HG02623 (cell line): ENCODE measurements around the gene MUS81.
"Not testable (repeated sequence)": the region's sequence is repeated elsewhere in the genome, so short reads cannot be mapped to it uniquely, and the experiment has no call there.

ENCODE experiments used
- ATAC-seq: cut with Tn5 transposase; IDR thresholded peaks from one replicate; pipeline ENCODE4 v1.9.1; 2021; ENCODE audit warnings: moderate library complexity; ENCODE audit not compliant: unreplicated experiment

MUS81 gene

GRCh38 chr11:65890324-65891218 is 30.3 kb downstream of the MUS81 start, which contains the start of gene CCDC85B:
Gene CCDC85B, plus strand, starts transcription at chr11:65890673. Its CDS starts 111 bp downstream, at chr11:65890784.
- peak; percentile 57 for ATAC-seq

- ATAC-seq = no peak
These were observed 31.2 kb downstream of the MUS81 start for GRCh38 chr11:65891219-65892136.

GRCh38 chr11:65892137-65892540 is 31.9 kb downstream of the MUS81 start:
- not testable (repeated sequence) for ATAC-seq

GRCh38 chr11:65892661-65893317 is 32.6 kb downstream of the MUS81 start:
- ATAC-seq = no peak

GRCh38 chr11:65894034-65894591 is 33.9 kb downstream of the MUS81 start:
- ATAC-seq = no peak

- ATAC-seq = no peak
These were observed 35.3 kb downstream of the MUS81 start for GRCh38 chr11:65895482-65895981.

GRCh38 chr11:65896034-65896999 is 36.1 kb downstream of the MUS81 start:
- no peak for ATAC-seq

GRCh38 chr11:65897020-65897471 is 36.8 kb downstream of the MUS81 start:
- ATAC-seq = no peak

GRCh38 chr11:65898656-65899355 is 38.6 kb downstream of the MUS81 start:
- ATAC-seq = no peak

- no peak for ATAC-seq
These were observed 39.3 kb downstream of the MUS81 start for GRCh38 chr11:65899356-65900124.

GRCh38 chr11:65900125-65900898 is 40.1 kb downstream of the MUS81 start, which contains the start of gene FOSL1:
Gene FOSL1, minus strand, starts transcription at chr11:65900388. Its CDS starts 49 bp downstream, at chr11:65900339.
- peak; percentile 68 for ATAC-seq

- no peak for ATAC-seq
These were observed 40.6 kb downstream of the MUS81 start for GRCh38 chr11:65900899-65901180.

GRCh38 chr11:65903068-65903481 is 42.8 kb downstream of the MUS81 start:
- no peak for ATAC-seq

GRCh38 chr11:65903715-65904114 is 43.5 kb downstream of the MUS81 start:
- no peak for ATAC-seq

GRCh38 chr11:65906602-65907001 is 46.4 kb downstream of the MUS81 start:
- no peak for ATAC-seq

GRCh38 chr11:65907878-65908277 is 47.6 kb downstream of the MUS81 start:
- no peak for ATAC-seq
